GM18858 (cell line): ENCODE measurements around the gene SSH3.

Experiments used
- ATAC-seq: cut with Tn5 transposase; IDR thresholded peaks from one replicate; pipeline ENCODE4 v1.9.1; 2021; ENCODE audit not compliant: unreplicated experiment

Gene SSH3

GRCh38 chr11:67267188-67268080 lies 35.9 kb upstream of the SSH3 start:
- ATAC-seq: no peak

GRCh38 chr11:67268081-67268961 lies 35.0 kb upstream of the SSH3 start:
- peak; percentile 36 for ATAC-seq

GRCh38 chr11:67268962-67269268 lies 34.4 kb upstream of the SSH3 start:
- ATAC-seq: no peak

GRCh38 chr11:67269401-67270255 lies 33.7 kb upstream of the SSH3 start:
- no peak for ATAC-seq

- no peak for ATAC-seq
These were observed 32.8 kb upstream of the SSH3 start for GRCh38 chr11:67270256-67271204.

GRCh38 chr11:67271205-67271540 lies 32.2 kb upstream of the SSH3 start:
- no peak for ATAC-seq

GRCh38 chr11:67271541-67272284 lies 31.6 kb upstream of the SSH3 start:
- ATAC-seq: no peak

- ATAC-seq: no peak
These were observed 30.7 kb upstream of the SSH3 start for GRCh38 chr11:67272327-67273259.

- ATAC-seq: no peak
These were observed 29.9 kb upstream of the SSH3 start for GRCh38 chr11:67273260-67273990.

- no peak for ATAC-seq
These were observed 28.3 kb upstream of the SSH3 start for GRCh38 chr11:67274768-67275605.

GRCh38 chr11:67275606-67276409 lies 27.5 kb upstream of the SSH3 start:
- ATAC-seq: no peak

GRCh38 chr11:67276781-67277230 lies 26.5 kb upstream of the SSH3 start:
- peak; percentile 19 for ATAC-seq

- peak; percentile 59 for ATAC-seq
These were observed 25.9 kb upstream of the SSH3 start for GRCh38 chr11:67277231-67277961.

GRCh38 chr11:67278135-67278938 lies 25.0 kb upstream of the SSH3 start:
- ATAC-seq: no peak
